GM12891 (cell line): Measurements from ENCODE around the gene ZFYVE21.

ENCODE experiments used
- POLR2AphosphoS5 ChIP-seq: IDR thresholded peaks from 2 replicates; pipeline ENCODE4 v1.6.1; 2011; ENCODE audit warnings: low read depth, low read length, control low read depth
- SPI1 ChIP-seq: IDR thresholded peaks from 2 replicates; pipeline ENCODE4 v1.6.1; 2011; ENCODE audit warnings: low read depth, low read length, control low read depth

GRCh38 chr14:103740991-103741689, 25.5 kb downstream of the ZFYVE21 start:
- no peak for TF ChIP-seq POLR2AphosphoS5
- no peak for TF ChIP-seq SPI1
